MM.1S (cell line): ENCODE data around the gene NDEL1.

Experiments
- DNase-seq: peaks from one replicate; pipeline ENCODE4 v3.0.0-alpha.2; 2015
- H2AFZ ChIP-seq: fragments of 300-600 bp; sonication (generic); 2 replicates; pipeline ENCODE4 v1.6.0; 2016; ENCODE audit warnings: antibody characterized with exemption, low read length
- H3F3A ChIP-seq: fragments of 300-600 bp; sonication (generic); 2 replicates; pipeline ENCODE4 v1.6.1; 2016; ENCODE audit warnings: mild to moderate bottlenecking, antibody characterized with exemption, low read length, moderate library complexity, mixed read lengths; ENCODE audit not compliant: insufficient read depth
- H3K27ac ChIP-seq: fragments of 300-600 bp; sonication (generic); 2 replicates; pipeline ENCODE4 v1.5.1; 2016; ENCODE audit warnings: mild to moderate bottlenecking, low read length
- H3K27me3 ChIP-seq: fragments of 300-600 bp; sonication (generic); replicated peaks from 2 replicates; pipeline ENCODE4 v1.6.0; 2016; ENCODE audit warnings: low read length; ENCODE audit not compliant: insufficient read depth
- H3K36me3 ChIP-seq: fragments of 300-600 bp; sonication (generic); replicated peaks from 2 replicates; pipeline ENCODE4 v1.6.1; 2016; ENCODE audit warnings: mild to moderate bottlenecking, low read length, mixed read lengths; ENCODE audit not compliant: insufficient read depth
- H3K4me1 ChIP-seq: fragments of 300-600 bp; sonication (generic); 2 replicates; pipeline ENCODE4 v1.6.1; 2016; ENCODE audit warnings: low read length, mixed read lengths
- H3K4me2 ChIP-seq: fragments of 300-600 bp; sonication (generic); 2 replicates; pipeline ENCODE4 v1.6.0; 2016; ENCODE audit warnings: low read depth, low read length
- H3K4me3 ChIP-seq: fragments of 300-600 bp; sonication (generic); 2 replicates; pipeline ENCODE4 v1.5.1; 2016; ENCODE audit warnings: low read length, mixed read lengths
- H3K79me2 ChIP-seq: fragments of 300-600 bp; sonication (generic); 2 replicates; pipeline ENCODE4 v1.6.1; 2016; ENCODE audit warnings: mixed run types, low read length, mixed read lengths
- H3K9ac ChIP-seq: fragments of 300-600 bp; sonication (generic); 2 replicates; pipeline ENCODE4 v1.6.1; 2016; ENCODE audit warnings: low read length, mixed read lengths
- H3K9me2 ChIP-seq: fragments of 300-600 bp; sonication (generic); replicated peaks from 2 replicates; pipeline ENCODE4 v1.6.1; 2016; ENCODE audit warnings: mild to moderate bottlenecking, low read length, mixed read lengths; ENCODE audit not compliant: insufficient read depth
- H3K9me3 ChIP-seq: fragments of 300-600 bp; sonication (generic); replicated peaks from 2 replicates; pipeline ENCODE4 v1.6.1; 2016; ENCODE audit warnings: mild to moderate bottlenecking, low read length, mixed read lengths; ENCODE audit not compliant: insufficient read depth
- H4K20me1 ChIP-seq: fragments of 300-600 bp; sonication (generic); 2 replicates; pipeline ENCODE4 v1.6.1; 2016; ENCODE audit warnings: mild to moderate bottlenecking, low read length, moderate library complexity, mixed read lengths; ENCODE audit not compliant: insufficient read depth
- EZH2 ChIP-seq: fragments of 300-600 bp; sonication (generic); optimal IDR thresholded peaks from 2 replicates; pipeline ENCODE3; 2017; ENCODE audit warnings: low read depth, mild to moderate bottlenecking, antibody characterized with exemption, low read length, mixed read lengths
- EZH2phosphoT487 ChIP-seq: fragments of 300-600 bp; sonication (generic); IDR thresholded peaks from 2 replicates; pipeline ENCODE4 v1.6.1; 2018; ENCODE audit warnings: antibody characterized with exemption, low read length
- TF ChIP-seq, protein P1 (sequence below): fragments of 300-600 bp; sonication (generic); IDR thresholded peaks from 2 replicates; pipeline ENCODE4 v1.5.1; 2016; ENCODE audit warnings: antibody characterized with exemption, low read length, mixed read lengths

The NDEL1 gene

DNA sequence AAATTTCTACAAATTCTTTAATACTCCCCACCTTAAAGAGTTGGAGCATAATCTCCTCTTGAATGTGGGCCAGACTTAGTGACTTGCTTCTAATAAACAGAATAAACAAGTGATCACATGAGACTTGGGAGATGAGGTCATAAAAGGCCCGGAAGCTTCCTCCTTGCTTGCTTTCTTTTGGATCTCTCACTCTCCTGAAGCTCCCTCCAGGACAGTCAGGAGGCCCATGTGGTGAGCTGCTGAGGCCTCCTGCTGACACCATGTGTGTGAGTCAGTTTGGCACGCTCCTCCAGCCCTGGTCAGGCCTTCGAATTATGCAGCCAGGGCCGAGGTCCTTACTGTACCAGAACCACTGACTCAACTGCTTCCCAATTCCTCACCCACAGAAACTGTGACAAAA, 53.2 kb downstream of the NDEL1 start:
- H3K36me3 ChIP-seq = no peaks in the 10 kb centered on the region; the same call in 1 of the 2 replicates
- no peak overlapping the region for H3K9ac ChIP-seq
- no peak overlapping the region for H3K4me3 ChIP-seq
- H3F3A ChIP-seq = no peaks in the 10 kb centered on the region
- no peak overlapping the region for H2AFZ ChIP-seq
- H3K27ac ChIP-seq = no peak overlapping the region
- no peaks in the 10 kb centered on the region for H3K4me1 ChIP-seq
- TF ChIP-seq, protein P1, sequence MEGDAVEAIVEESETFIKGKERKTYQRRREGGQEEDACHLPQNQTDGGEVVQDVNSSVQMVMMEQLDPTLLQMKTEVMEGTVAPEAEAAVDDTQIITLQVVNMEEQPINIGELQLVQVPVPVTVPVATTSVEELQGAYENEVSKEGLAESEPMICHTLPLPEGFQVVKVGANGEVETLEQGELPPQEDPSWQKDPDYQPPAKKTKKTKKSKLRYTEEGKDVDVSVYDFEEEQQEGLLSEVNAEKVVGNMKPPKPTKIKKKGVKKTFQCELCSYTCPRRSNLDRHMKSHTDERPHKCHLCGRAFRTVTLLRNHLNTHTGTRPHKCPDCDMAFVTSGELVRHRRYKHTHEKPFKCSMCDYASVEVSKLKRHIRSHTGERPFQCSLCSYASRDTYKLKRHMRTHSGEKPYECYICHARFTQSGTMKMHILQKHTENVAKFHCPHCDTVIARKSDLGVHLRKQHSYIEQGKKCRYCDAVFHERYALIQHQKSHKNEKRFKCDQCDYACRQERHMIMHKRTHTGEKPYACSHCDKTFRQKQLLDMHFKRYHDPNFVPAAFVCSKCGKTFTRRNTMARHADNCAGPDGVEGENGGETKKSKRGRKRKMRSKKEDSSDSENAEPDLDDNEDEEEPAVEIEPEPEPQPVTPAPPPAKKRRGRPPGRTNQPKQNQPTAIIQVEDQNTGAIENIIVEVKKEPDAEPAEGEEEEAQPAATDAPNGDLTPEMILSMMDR = no peak
- TF ChIP-seq EZH2phosphoT487 (no peak), EZH2 (no peak)
- H4K20me1 ChIP-seq = no peaks in the 10 kb centered on the region
- H3K27me3 ChIP-seq = no peaks in the 10 kb centered on the region
- H3K79me2 ChIP-seq = no peaks in the 10 kb centered on the region
- H3K4me2 ChIP-seq = no peak overlapping the region
- no peaks in the 10 kb centered on the region for H3K9me2 ChIP-seq
- no peaks in the 10 kb centered on the region for H3K9me3 ChIP-seq
- DNase-seq = no peak

DNA sequence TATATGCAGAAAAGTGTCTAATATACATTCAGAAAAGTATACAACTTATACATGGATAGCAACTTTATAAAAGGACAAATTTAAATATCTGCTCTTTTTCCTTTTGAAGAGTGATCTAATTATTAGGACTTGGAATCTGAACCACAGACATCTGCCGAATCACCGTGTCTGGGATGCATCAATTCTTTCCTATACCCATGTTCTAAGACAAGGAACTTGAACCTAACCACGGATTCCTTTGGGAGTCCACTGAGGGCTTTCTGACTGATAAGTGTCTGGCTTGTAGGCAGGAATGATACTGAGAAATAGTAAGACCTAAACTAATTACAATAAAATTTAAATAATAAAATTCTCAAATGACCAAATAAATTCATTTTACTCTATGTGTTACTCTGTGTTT, 54.2 kb downstream of the NDEL1 start:
- no peaks in the 10 kb centered on the region for H3F3A ChIP-seq
- no peaks in the 10 kb centered on the region for H3K9me3 ChIP-seq
- H3K9me2 ChIP-seq = no peaks in the 10 kb centered on the region
- H4K20me1 ChIP-seq = no peaks in the 10 kb centered on the region
- H3K4me1 ChIP-seq = no peaks in the 10 kb centered on the region
- no peaks in the 10 kb centered on the region for H3K36me3 ChIP-seq
- no peak overlapping the region for H3K4me3 ChIP-seq
- H3K27me3 ChIP-seq = no peaks in the 10 kb centered on the region
- no peak overlapping the region for H2AFZ ChIP-seq
- no peak overlapping the region for H3K9ac ChIP-seq
- no peak overlapping the region for H3K27ac ChIP-seq
- no peaks in the 10 kb centered on the region for H3K79me2 ChIP-seq
- no peak overlapping the region for H3K4me2 ChIP-seq
- no peak for DNase-seq
- TF ChIP-seq EZH2 = no peak

DNA sequence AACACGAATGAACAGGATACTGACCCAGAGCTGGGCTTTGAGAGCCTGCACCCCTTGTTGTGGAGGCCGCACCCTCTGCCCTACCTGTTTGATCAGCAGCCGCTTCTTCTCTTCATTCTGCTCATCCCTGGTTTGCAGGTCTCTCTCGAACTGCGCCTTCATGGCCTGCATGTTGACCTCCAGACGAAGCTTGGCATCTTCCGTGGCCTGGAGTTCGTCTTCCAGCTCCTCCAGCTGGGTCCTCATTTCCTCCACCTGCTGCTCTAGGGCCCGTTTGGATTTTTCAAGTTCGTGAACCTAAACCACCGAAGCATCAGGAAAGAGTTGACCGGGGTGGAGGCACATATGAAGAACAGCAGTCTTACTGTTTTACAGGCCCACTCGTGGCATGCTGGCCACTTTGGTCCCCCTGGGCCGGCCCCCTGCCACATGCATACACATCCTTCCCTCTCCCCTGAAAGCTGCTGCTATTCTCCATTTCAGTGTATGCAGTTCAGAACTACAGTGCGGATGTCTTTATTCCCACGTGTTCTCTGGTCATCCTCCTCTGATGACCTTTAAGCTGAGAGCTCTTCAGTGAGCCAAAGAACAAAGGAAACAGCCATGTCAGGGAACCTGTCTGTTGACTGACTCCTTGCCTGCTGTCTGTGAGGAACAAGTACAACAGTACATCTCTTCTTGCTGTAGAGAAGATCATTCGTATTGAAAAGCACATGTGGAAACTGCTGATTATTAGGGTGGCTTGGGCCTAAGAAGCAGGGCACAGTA, 54.8 kb downstream of the NDEL1 start:
- Histone ChIP-seq H3K4me3 (no peak overlapping the region), H3K27me3 (no peaks in the 10 kb centered on the region), H3K9me3 (no peaks in the 10 kb centered on the region), H3K4me2 (no peak overlapping the region), H2AFZ (no peak overlapping the region), H4K20me1 (no peaks in the 10 kb centered on the region), H3K4me1 (no peaks in the 10 kb centered on the region), H3K27ac (no peak overlapping the region), H3K36me3 (no peaks in the 10 kb centered on the region), H3K9me2 (no peaks in the 10 kb centered on the region), H3K9ac (no peak overlapping the region), H3K79me2 (no peaks in the 10 kb centered on the region), H3F3A (no peaks in the 10 kb centered on the region)
- TF ChIP-seq, protein P1 = no peak
- TF ChIP-seq EZH2 (no peak), EZH2phosphoT487 (no peak)
- DNase-seq = no peak

DNA sequence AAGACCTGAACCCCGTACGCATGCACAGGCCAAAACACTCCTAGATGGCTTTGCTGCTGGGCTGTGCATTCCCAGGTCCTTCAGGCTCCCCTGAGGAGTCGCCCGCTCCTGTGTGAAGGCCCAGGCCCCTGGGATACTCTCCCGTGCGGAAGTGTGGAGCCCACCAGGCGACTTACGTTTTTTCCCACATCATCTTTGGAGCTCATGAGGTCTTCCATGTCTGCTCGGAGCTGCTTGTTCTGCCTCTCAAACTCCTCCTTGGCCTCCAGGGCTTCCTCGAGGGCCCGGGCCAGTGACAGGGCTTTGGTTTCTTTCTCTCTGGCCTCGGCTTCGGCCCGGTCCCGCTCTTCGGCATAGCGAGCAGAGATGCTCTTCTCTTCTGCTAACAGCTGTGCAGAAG, 56.4 kb downstream of the NDEL1 start:
- DNase-seq = no peak
- Histone ChIP-seq H3K9me3 (no peaks in the 10 kb centered on the region), H2AFZ (no peak overlapping the region), H3K9me2 (no peaks in the 10 kb centered on the region), H3K36me3 (no peaks in the 10 kb centered on the region), H3K4me3 (no peak overlapping the region), H4K20me1 (no peaks in the 10 kb centered on the region), H3K9ac (no peak overlapping the region), H3F3A (no peaks in the 10 kb centered on the region), H3K27ac (no peak overlapping the region), H3K4me1 (no peaks in the 10 kb centered on the region), H3K27me3 (no peaks in the 10 kb centered on the region), H3K4me2 (no peak overlapping the region), H3K79me2 (no peaks in the 10 kb centered on the region)
- no peak for TF ChIP-seq EZH2
- no peak for TF ChIP-seq EZH2phosphoT487
- TF ChIP-seq, protein P1 = no peak
